PFSK-1 (cell line): ENCODE measurements around the gene SMARCC1.

Experiments used
- FOXP2 ChIP-seq: optimal IDR thresholded peaks from 2 replicates; pipeline ENCODE3; 2011; ENCODE audit warnings: borderline replicate concordance, control low read depth, inconsistent platforms; ENCODE audit not compliant: insufficient read depth; ENCODE audit errors: extremely low read length, extremely low read depth
- POLR2AphosphoS5 ChIP-seq: IDR thresholded peaks from 2 replicates; pipeline ENCODE4 v1.6.1; 2012; ENCODE audit warnings: low read depth, mild to moderate bottlenecking, control low read depth, low read length, moderate library complexity
- SIN3A ChIP-seq: IDR thresholded peaks from 2 replicates; pipeline ENCODE4 v1.6.1; 2012; ENCODE audit warnings: mild to moderate bottlenecking, low read length, moderate library complexity, borderline replicate concordance; ENCODE audit not compliant: insufficient read depth
- TAF1 ChIP-seq: IDR thresholded peaks from 2 replicates; pipeline ENCODE4 v1.6.1; 2012; ENCODE audit warnings: low read length, control low read depth, borderline replicate concordance; ENCODE audit not compliant: insufficient read depth
- TF ChIP-seq, protein P1 (sequence below), 2 experiments: IDR thresholded peaks; 2 replicates each; pipeline versions ENCODE4 v1.6.1 to v1.8.0; 2011 to 2012; ENCODE audit warnings: low read depth in 2 of 2, low read length in 2 of 2, control low read depth in 1 of 2, inconsistent platforms in 1 of 2, mild to moderate bottlenecking in 1 of 2, moderate library complexity in 1 of 2; ENCODE audit not compliant: insufficient read depth in 1 of 2

Gene SMARCC1

DNA sequence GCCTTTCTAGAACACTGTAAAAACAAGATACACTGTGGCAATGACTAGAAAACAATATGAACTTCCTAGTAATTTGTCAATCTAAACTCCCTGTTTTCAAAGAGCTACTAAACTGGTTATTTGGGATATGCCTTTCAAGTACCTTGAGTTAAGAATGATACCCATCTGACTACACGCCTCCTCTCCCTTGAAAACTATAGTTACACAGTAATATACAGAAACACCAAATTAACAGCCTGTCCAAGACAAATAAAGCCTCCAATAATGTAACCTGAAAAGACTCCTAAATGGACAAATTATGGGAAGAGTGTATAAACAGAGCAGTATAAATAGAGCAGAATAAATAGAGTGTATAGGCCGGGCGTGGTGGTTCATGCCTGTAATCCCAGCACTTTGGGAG lies 70.1 kb downstream of the SMARCC1 start:
- TF ChIP-seq FOXP2 (no peak), POLR2AphosphoS5 (no peak), SIN3A (no peak), TAF1 (no peak)
- TF ChIP-seq, protein P1, sequence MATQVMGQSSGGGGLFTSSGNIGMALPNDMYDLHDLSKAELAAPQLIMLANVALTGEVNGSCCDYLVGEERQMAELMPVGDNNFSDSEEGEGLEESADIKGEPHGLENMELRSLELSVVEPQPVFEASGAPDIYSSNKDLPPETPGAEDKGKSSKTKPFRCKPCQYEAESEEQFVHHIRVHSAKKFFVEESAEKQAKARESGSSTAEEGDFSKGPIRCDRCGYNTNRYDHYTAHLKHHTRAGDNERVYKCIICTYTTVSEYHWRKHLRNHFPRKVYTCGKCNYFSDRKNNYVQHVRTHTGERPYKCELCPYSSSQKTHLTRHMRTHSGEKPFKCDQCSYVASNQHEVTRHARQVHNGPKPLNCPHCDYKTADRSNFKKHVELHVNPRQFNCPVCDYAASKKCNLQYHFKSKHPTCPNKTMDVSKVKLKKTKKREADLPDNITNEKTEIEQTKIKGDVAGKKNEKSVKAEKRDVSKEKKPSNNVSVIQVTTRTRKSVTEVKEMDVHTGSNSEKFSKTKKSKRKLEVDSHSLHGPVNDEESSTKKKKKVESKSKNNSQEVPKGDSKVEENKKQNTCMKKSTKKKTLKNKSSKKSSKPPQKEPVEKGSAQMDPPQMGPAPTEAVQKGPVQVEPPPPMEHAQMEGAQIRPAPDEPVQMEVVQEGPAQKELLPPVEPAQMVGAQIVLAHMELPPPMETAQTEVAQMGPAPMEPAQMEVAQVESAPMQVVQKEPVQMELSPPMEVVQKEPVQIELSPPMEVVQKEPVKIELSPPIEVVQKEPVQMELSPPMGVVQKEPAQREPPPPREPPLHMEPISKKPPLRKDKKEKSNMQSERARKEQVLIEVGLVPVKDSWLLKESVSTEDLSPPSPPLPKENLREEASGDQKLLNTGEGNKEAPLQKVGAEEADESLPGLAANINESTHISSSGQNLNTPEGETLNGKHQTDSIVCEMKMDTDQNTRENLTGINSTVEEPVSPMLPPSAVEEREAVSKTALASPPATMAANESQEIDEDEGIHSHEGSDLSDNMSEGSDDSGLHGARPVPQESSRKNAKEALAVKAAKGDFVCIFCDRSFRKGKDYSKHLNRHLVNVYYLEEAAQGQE (IDR thresholded peaks at IDR 0.05; ENCODE audit: insufficient read depth in 1 of 2, low read depth in 2 of 2, low read length in 2 of 2): no peak

DNA sequence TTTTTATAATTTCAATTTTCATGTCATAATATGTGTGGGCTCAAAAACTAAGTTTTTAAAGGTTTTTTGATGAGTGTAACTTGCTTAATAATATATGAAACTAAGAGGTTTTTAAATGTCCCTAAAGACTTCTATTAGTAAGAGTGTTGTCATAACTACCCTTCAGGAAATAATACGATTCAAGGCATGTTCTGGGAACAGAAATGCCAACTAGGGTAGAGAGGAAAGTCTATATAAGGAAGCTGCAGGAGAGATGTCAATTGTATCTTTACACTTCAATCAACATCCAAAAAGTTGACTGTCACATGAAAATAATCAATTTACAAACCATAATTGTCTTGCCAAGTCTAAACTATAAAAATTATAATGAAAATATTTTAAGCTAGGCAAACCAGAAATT lies 76.3 kb downstream of the SMARCC1 start:
- TF ChIP-seq, protein P1 (IDR thresholded peaks at IDR 0.05; ENCODE audit: insufficient read depth in 1 of 2, low read depth in 2 of 2, low read length in 2 of 2): no peak
- TF ChIP-seq SIN3A (no peak), TAF1 (no peak), FOXP2 (no peak), POLR2AphosphoS5 (no peak)

DNA sequence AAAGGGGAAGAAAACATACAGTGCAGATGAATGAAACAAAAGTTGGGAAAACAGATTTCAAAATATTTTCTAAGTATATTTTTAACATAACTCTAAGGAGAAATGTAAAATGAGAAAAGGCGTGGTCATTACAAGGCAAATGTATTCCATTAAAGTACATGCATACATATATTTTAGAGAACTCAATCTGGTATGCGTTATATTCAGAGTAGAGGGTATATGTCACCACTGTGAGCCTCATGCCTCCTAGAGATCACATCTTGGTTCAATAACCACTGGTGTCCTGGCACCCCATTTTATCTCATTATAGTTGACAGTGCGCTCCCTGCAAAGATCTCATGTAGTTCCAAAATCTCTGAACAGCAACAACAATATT lies 77.5 kb downstream of the SMARCC1 start:
- no peak for TF ChIP-seq TAF1
- no peak for TF ChIP-seq POLR2AphosphoS5
- TF ChIP-seq FOXP2: no peak

DNA sequence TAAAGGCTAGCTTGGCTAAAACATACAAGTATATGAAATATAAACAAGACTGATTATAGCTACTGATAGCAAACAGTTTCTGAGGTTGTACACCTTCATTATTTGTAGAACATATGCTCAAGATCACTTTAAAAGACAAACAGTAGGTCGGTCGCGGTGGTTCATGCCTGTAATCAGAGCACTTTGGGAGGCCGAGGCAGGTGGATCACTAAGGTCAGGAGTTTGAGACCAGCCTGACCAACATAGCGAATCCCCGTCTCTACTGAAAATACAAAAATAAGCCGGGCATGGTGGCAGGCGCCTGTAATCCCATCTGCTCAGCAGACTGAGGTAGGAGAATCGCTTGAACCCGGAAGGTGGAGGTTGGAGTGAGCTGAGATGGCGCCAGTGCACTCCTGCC lies 80.3 kb downstream of the SMARCC1 start:
- TF ChIP-seq, protein P1 (IDR thresholded peaks at IDR 0.05; ENCODE audit: insufficient read depth in 1 of 2, low read depth in 2 of 2, low read length in 2 of 2): no peak
- no peak for TF ChIP-seq POLR2AphosphoS5
- TF ChIP-seq TAF1: no peak

DNA sequence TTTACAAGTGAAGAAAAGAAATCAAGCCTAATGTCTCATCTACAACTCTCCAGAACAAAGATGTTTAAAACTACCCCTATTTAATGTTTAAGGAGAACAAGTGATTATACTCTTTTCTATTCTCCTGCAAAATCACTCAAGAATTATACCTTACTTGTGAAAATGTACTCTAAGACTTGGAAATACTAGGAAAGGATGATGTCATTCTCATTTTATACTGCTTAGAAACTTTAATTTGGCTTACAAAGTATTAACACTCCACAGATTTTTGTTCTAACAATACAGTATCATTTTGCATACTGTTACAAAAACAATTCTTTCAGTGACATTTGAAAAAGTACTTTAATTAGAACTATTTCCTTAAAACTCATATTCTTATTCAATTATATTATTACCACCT lies 89.5 kb downstream of the SMARCC1 start:
- TF ChIP-seq TAF1 (no peak), FOXP2 (no peak), SIN3A (no peak), POLR2AphosphoS5 (no peak)
- TF ChIP-seq, protein P1 (IDR thresholded peaks at IDR 0.05; ENCODE audit: insufficient read depth in 1 of 2, low read depth in 2 of 2, low read length in 2 of 2): no peak

DNA sequence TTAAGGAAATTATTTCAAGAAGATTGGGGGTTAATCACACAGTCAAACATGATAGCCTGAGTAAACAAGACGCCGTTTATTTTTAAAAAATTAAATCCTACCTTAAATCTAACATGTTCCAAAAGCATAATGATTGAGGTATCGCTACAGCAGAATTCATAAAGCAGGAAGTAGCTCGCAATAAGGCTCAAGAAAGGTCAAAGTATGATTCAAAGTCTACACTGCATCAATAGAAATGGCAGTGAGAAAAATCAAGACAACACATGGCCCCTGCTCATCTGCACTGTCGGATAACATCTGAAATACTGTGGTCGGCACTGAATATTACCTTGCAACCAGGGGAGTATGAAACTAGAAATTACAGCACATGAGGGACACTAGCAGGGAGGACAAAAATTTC lies 93.2 kb downstream of the SMARCC1 start:
- TF ChIP-seq, protein P1 (IDR thresholded peaks at IDR 0.05; ENCODE audit: insufficient read depth in 1 of 2, low read depth in 2 of 2, low read length in 2 of 2): no peak
